NT2/D1 (cell line): ENCODE results near the gene KIFC3.

Source experiments
- SUZ12 ChIP-seq: IDR thresholded peaks from 2 replicates; pipeline ENCODE4 v1.6.1; 2011; ENCODE audit not compliant: insufficient read length, insufficient read depth; ENCODE audit errors: extremely low read depth
- ZNF274 ChIP-seq: IDR thresholded peaks from 2 replicates; pipeline ENCODE4 v1.6.1; 2011; ENCODE audit warnings: mild to moderate bottlenecking, low read depth, low read length

GRCh38 chr16:57740423-57741071 lies 61.7 kb downstream of the KIFC3 start:
- no peak for TF ChIP-seq ZNF274
- TF ChIP-seq SUZ12 = no peak
